ENCODE results near the gene DMRT1.
"Not testable (repeated sequence)": the region's sequence is repeated elsewhere in the genome, so short reads cannot be mapped to it uniquely, and the experiment has no call there.

The DMRT1 gene

GRCh38 chr9:859251-859650, 17.8 kb downstream of the DMRT1 start:
- no peak for DNase-seq (ENCODE audit: low read depth in 1 of 2, low spot score in 1 of 2)

- DNase-seq (ENCODE audit: low read depth in 1 of 2, low spot score in 1 of 2) = no peak
These were observed 19.2 kb downstream of the DMRT1 start for GRCh38 chr9:860706-861105.

GRCh38 chr9:861525-861924, 20.0 kb downstream of the DMRT1 start:
- not testable (repeated sequence) for DNase-seq (ENCODE audit: low read depth in 1 of 2, low spot score in 1 of 2)

- no peak for DNase-seq (ENCODE audit: low read depth in 1 of 2, low spot score in 1 of 2)
These were observed 33.8 kb downstream of the DMRT1 start for GRCh38 chr9:875119-875962.

- DNase-seq (ENCODE audit: low read depth in 1 of 2, low spot score in 1 of 2) = no peak
These were observed 34.9 kb downstream of the DMRT1 start for GRCh38 chr9:876425-876824.

GRCh38 chr9:878239-878638, 36.7 kb downstream of the DMRT1 start:
- DNase-seq (ENCODE audit: low read depth in 1 of 2, low spot score in 1 of 2) = no peak

GRCh38 chr9:880725-881124, 39.2 kb downstream of the DMRT1 start:
- DNase-seq (ENCODE audit: low read depth in 1 of 2, low spot score in 1 of 2) = no peak

- no peak for DNase-seq (ENCODE audit: low read depth in 1 of 2, low spot score in 1 of 2)
These were observed 41.0 kb downstream of the DMRT1 start for GRCh38 chr9:882416-882924.

GRCh38 chr9:883011-883410, 41.5 kb downstream of the DMRT1 start:
- no peak for DNase-seq (ENCODE audit: low read depth in 1 of 2, low spot score in 1 of 2)

- no peak for DNase-seq (ENCODE audit: low read depth in 1 of 2, low spot score in 1 of 2)
These were observed 45.4 kb downstream of the DMRT1 start for GRCh38 chr9:886886-887285.

GRCh38 chr9:892123-892522, 50.6 kb downstream of the DMRT1 start:
- DNase-seq (ENCODE audit: low read depth in 1 of 2, low spot score in 1 of 2) = no peak

GRCh38 chr9:893115-893514, 51.6 kb downstream of the DMRT1 start:
- DNase-seq (ENCODE audit: low read depth in 1 of 2, low spot score in 1 of 2) = no peak

GRCh38 chr9:893843-894420, 52.4 kb downstream of the DMRT1 start:
- peak; percentile 21 to 51 for DNase-seq (ENCODE audit: low read depth in 1 of 2, low spot score in 1 of 2)

GRCh38 chr9:899440-900184, 58.1 kb downstream of the DMRT1 start:
- DNase-seq (ENCODE audit: low read depth in 1 of 2, low spot score in 1 of 2) = no peak

- no peak for DNase-seq (ENCODE audit: low read depth in 1 of 2, low spot score in 1 of 2)
These were observed 62.4 kb downstream of the DMRT1 start for GRCh38 chr9:903886-904285.

GRCh38 chr9:905906-906305, 64.4 kb downstream of the DMRT1 start:
- no peak for DNase-seq (ENCODE audit: low read depth in 1 of 2, low spot score in 1 of 2)

- no peak for DNase-seq (ENCODE audit: low read depth in 1 of 2, low spot score in 1 of 2)
These were observed 67.2 kb downstream of the DMRT1 start for GRCh38 chr9:908536-909205.

- DNase-seq (ENCODE audit: low read depth in 1 of 2, low spot score in 1 of 2) = no peak
These were observed 69.5 kb downstream of the DMRT1 start for GRCh38 chr9:911005-911404.

- no peak for DNase-seq (ENCODE audit: low read depth in 1 of 2, low spot score in 1 of 2)
These were observed 71.3 kb downstream of the DMRT1 start for GRCh38 chr9:912776-913175.

GRCh38 chr9:913526-913925, 72.0 kb downstream of the DMRT1 start:
- DNase-seq (ENCODE audit: low read depth in 1 of 2, low spot score in 1 of 2) = not testable (repeated sequence)

GRCh38 chr9:917730-918129, 76.2 kb downstream of the DMRT1 start:
- no peak for DNase-seq (ENCODE audit: low read depth in 1 of 2, low spot score in 1 of 2)

All from activated CD4-positive, alpha-beta T cell treated with anti-CD3 and anti-CD28 coated beads, Interleukin-2, amount 50 U/mL, for 24 hours (primary cell).